Skeletal muscle satellite cell (primary cell): ENCODE results near the gene RTN4RL1.

Experiments
- H3K27me3 ChIP-seq: 2 replicates; pipeline ENCODE4 v1.7.0; 2013; ENCODE audit warnings: low read length; ENCODE audit not compliant: control insufficient read depth, insufficient read depth
- H3K36me3 ChIP-seq: 2 replicates; pipeline ENCODE4 v1.7.0; 2013; ENCODE audit warnings: mild to moderate bottlenecking, control low read depth, low read length; ENCODE audit not compliant: insufficient read depth
- H3K4me1 ChIP-seq: 2 replicates; pipeline ENCODE4 v1.7.0; 2013; ENCODE audit warnings: low read length; ENCODE audit not compliant: control insufficient read depth, insufficient read depth
- H3K4me2 ChIP-seq: 2 replicates; pipeline ENCODE4 v1.7.0; 2013; ENCODE audit warnings: mild to moderate bottlenecking, low read length
- H3K4me3 ChIP-seq: 2 replicates; pipeline ENCODE4 v1.7.0; 2013; ENCODE audit warnings: low read length
- H3K9ac ChIP-seq: 2 replicates; pipeline ENCODE4 v1.7.0; 2013; ENCODE audit warnings: mild to moderate bottlenecking, low read depth, low read length, moderate library complexity
- H3K9me3 ChIP-seq: replicated peaks from 2 replicates; pipeline ENCODE4 v1.7.0; 2013; ENCODE audit warnings: mild to moderate bottlenecking, control low read depth, low read length

RTN4RL1 gene

DNA sequence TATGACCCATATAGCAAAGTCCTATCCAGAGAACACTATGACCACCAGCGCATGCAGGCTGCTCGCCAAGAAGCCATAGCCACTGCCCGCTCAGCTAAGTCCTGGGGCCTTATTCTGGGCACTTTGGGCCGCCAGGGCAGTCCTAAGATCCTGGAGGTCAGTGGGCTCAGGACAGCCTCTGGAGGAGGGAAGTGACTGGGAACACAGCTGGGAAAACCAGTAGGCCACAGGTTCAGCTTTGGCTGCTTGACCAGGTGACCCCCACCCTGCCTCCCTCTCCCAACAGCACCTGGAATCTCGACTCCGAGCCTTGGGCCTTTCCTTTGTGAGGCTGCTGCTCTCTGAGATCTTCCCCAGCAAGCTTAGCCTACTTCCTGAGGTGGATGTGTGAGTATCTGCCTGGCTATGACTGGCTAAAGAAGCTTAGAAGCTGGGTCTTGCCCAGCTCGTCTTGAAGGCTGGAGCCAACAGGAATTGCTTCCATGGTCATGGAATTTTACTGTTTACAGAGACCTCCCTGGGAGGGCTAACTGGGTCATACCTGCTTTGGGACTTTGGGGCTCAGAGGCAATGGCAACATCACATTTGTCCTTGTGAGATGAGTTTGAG, 15.2 kb upstream of the RTN4RL1 start:
- Histone ChIP-seq H3K36me3 (peaks cover 48% of the 10 kb centered on the region), H3K27me3 (no peaks in the 10 kb centered on the region), H3K9ac (no peak overlapping the region), H3K4me2 (no peak overlapping the region), H3K4me3 (no peak overlapping the region), H3K4me1 (peaks cover 26% of the 10 kb centered on the region), H3K9me3 (no peaks in the 10 kb centered on the region)

DNA sequence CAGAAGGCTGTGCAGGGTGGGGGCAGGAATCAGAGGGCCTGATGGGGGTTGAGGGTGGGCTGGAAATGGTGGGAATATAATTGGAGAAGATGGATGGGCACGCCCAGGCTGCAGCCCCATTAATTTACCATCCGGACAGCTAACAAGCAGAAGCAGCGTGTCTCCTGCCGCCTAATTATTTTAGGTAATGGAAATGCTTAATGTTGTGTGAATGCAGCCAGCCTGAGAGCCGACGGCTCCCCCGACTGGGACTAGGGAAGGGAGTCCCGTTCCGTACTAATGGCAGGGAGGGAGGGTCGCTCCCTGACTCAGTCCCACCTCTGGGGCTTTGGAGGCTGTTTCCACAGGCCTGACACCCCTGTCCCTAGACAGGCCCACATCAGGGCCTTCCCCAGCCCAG, 12.0 kb upstream of the RTN4RL1 start:
- Histone ChIP-seq H3K36me3 (peaks cover 28% of the 10 kb centered on the region), H3K9me3 (no peaks in the 10 kb centered on the region), H3K4me2 (no peak overlapping the region), H3K9ac (no peak overlapping the region), H3K4me1 (peaks cover 25% of the 10 kb centered on the region), H3K4me3 (no peak overlapping the region), H3K27me3 (no peaks in the 10 kb centered on the region)

DNA sequence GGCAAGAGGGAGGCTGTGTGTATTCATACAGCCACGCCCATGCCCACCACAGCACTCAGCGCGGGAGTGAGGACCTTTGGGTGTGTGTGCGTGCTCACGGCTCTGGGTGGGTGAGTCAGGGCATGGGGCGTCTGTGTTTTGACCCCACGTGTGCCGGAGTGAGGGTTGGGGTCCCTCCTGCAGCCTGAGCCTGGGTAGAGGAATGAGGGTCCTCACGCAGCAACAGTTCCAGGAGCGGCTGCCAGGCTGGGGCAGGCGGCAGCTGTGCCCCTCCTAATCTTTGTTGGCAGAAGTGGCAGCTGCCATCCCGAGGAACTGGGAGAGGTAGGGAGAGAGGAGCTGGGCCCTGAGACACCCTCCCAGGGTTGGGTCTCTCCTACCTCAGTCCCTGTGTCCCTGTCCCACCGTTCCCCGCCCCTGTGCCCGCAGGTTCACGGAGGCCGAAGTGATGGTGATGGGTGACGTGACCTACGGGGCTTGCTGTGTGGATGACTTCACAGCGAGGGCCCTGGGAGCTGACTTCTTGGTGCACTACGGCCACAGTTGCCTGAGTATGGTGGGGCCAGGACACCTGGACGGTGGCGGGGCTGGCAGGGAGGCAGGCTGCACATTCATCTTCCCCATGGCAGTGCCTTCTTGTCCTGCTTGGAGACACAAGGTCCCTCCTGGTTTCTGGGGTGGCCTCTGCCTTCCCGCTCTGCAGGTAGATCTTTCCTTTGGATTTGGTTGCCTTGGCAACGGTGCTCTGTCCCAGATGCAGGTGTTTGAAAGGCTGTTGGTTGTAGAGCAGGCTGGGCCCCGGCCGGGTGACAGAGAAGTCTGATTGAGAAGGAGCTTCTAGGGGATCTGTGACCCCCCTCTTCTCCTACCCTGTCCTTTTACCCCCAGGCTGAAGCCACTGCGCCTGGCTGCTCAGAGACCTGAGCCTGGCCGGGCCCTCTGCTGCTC, 10.7 kb upstream of the RTN4RL1 start:
- Histone ChIP-seq H3K9me3 (no peaks in the 10 kb centered on the region), H3K36me3 (peaks cover 28% of the 10 kb centered on the region), H3K4me1 (peaks cover 23% of the 10 kb centered on the region)

DNA sequence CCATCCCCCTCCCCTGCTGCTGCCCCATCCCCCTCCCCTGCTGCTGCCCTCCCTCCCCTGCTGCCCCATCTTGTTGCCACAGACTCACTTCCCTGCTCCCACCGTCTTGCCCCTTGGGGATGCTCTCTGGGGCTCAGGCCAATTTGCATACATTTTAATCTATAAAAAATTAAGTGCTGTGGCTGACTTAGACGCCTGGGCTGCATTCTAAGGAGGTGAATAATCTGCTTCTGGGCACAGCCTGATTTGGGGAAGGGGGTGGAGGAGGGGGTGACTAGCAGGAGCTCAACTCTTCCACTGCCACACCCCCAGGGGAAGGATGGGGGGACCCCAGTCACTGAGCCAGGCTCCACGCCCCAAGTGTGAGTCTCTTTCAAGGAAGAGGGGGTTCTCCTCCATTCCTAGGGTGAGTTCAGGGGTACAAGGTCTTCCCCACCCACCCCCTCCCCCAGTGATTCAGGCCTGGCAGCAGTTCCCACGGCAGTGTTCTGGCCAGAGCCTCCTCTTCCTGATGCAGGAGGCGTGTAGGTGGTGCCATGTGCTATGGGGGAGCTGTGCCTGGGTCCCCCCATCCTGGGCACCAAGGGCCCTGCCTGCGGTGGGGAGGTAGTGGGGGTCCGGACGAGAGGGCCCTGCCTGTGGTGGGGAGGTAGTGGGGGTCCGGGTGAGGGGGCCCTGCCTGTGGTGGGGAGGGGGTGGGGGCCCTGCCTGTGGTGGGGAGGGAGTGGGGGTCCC, 9.8 kb upstream of the RTN4RL1 start:
- Histone ChIP-seq H3K4me1 (peaks cover 24% of the 10 kb centered on the region), H3K9me3 (no peaks in the 10 kb centered on the region), H3K4me2 (peak overlapping the region; percentile 68), H3K36me3 (peaks cover 25% of the 10 kb centered on the region), H3K9ac (no peak overlapping the region), H3K27me3 (no peaks in the 10 kb centered on the region), H3K4me3 (peak overlapping the region; percentile 42)

More for the DNA sequence above, 10.7 kb upstream of the RTN4RL1 start:
- H3K4me2 ChIP-seq: no peak overlapping the region
- H3K9ac ChIP-seq: no peak overlapping the region
- no peak overlapping the region for H3K4me3 ChIP-seq
- no peaks in the 10 kb centered on the region for H3K27me3 ChIP-seq

GRCh38 chr17:2034157-2034556, 9.0 kb upstream of the RTN4RL1 start:
- Histone ChIP-seq H3K9me3 (no peaks in the 10 kb centered on the region), H3K36me3 (peaks cover 25% of the 10 kb centered on the region), H3K4me2 (no peak overlapping the region), H3K4me3 (no peak overlapping the region), H3K9ac (no peak overlapping the region), H3K27me3 (no peaks in the 10 kb centered on the region), H3K4me1 (peaks cover 28% of the 10 kb centered on the region)

DNA sequence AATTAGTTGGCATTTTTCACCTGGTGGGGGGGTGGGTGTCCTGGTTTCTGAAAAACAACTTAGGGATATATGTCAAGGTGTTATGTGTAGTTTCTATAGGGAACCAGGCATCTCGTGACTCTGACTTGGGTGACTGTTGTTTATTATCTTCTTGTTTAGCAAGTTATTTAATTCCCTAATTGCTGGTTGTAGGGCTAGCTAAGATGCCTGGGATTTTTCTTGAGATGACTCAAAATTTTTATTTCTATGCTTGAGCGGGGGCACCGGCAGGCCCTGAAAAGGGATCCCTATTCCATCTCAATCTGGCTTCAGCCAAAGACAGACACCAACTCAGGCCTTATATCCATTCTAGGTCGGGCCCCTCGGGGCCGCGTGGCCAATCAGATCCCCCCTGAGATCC, 8.0 kb upstream of the RTN4RL1 start:
- Histone ChIP-seq H3K36me3 (peaks cover 18% of the 10 kb centered on the region), H3K9ac (no peak overlapping the region), H3K9me3 (no peaks in the 10 kb centered on the region), H3K4me3 (no peak overlapping the region), H3K27me3 (no peaks in the 10 kb centered on the region), H3K4me1 (peaks cover 28% of the 10 kb centered on the region), H3K4me2 (peak overlapping the region; percentile 25)

DNA sequence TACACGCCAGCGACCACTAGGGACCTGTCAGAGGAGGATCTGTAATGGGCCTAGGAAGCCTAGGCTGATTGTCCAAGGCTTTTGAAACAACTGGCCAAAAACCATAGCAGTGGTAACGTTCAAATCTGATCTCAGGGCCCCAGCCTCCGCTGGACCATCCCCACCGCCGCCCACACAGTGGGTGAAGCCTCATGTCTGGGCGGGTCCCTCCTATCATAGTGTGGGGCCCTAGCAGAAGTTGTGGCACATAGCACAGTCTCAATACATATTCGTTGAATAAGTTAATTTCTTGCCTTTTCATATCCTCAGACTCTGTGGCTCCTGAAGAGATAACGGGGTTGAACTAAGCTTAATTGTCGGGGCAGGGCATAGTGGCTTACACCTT, 5.6 kb upstream of the RTN4RL1 start:
- H3K36me3 ChIP-seq: peaks cover 4% of the 10 kb centered on the region
- H3K4me3 ChIP-seq: peak overlapping the region; percentile 90

DNA sequence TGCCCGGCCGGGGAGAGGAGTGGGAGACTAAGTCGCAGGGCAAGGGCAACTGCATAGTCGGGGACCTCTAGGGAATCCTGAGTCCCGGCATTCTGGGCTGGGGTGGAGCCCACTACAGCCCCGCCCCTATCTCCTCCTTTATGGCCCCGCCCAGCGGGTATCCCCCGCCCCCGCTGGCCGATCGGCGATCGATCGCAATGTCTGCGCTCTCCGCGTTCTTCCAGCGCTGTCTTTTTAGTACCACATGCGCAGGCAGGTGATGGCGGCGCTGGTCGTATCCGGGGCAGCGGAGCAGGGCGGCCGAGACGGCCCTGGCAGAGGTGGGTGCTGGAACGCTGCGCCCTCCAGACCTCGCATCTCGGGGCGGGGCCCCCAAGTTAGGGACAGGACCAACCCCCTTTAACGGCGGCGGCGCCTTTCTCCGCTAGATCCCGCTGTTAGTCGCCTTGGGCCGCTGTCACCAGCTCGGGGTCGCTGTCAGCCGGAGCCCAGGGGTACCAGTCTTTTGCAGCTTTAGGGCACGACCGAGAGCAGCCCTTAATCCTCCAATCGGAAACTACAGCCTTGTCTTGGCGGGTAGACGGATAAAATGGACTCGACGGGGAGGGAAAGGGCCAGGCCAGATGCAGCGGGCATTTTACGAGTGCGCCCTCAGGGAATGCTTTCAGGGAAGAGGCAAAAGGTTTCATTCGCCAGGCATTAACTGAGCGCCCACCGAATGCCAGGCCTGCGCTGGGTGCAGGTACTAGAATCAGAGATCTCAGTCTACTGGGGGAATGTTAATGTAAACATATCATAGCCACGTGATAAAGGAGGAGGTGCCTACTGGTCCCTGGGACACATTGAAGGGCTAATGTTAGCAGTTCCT, 5.0 kb upstream of the RTN4RL1 start, which contains the start of gene DPH1:
TSS of gene DPH1 (plus strand) at position 243 of the 868 bp plus-strand sequence. CDS start at position 260, 17 bp downstream.
- no peaks in the 10 kb centered on the region for H3K36me3 ChIP-seq
- H3K9me3 ChIP-seq: no peaks in the 10 kb centered on the region
- peak within 1 kb of the TSS; percentile 88 for H3K4me2 ChIP-seq
- peaks cover 9% of the 10 kb centered on the region for H3K27me3 ChIP-seq
- H3K4me1 ChIP-seq: peaks cover 34% of the 10 kb centered on the region
- peak within 1 kb of the TSS; percentile 90 for H3K4me3 ChIP-seq
- peak within 1 kb of the TSS; percentile 87 for H3K9ac ChIP-seq

More for the DNA sequence above, 5.6 kb upstream of the RTN4RL1 start:
- Histone ChIP-seq H3K4me1 (peaks cover 30% of the 10 kb centered on the region), H3K4me2 (peak overlapping the region; percentile 88), H3K27me3 (peaks cover 4% of the 10 kb centered on the region), H3K9me3 (no peaks in the 10 kb centered on the region), H3K9ac (peak overlapping the region; percentile 87)

DNA sequence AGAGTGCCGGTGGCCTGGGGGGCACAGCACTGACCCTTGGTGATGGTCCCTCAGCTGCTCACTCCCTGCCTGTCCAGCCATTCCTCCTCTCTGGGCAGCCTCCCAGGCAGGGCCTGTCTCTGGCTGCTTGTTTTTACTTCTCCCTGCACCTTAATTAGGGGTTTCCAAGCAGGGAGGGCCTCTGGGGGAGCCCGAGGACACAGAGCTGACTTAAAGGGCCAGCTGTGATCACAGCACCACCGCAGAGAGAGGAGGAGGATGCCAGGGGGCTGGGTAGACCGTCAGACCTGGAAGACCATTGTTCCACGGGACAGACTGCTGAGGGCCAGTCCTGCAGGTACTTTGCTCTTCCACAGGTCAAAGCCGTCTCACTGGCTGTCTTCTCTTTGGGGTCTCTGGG, 3.6 kb upstream of the RTN4RL1 start:
- no peak overlapping the region for H3K4me2 ChIP-seq
- no peaks in the 10 kb centered on the region for H3K9me3 ChIP-seq
- H3K9ac ChIP-seq: no peak overlapping the region
- H3K27me3 ChIP-seq: peaks cover 23% of the 10 kb centered on the region
- peaks cover 37% of the 10 kb centered on the region for H3K4me1 ChIP-seq
- H3K36me3 ChIP-seq: no peaks in the 10 kb centered on the region
- no peak overlapping the region for H3K4me3 ChIP-seq

GRCh38 chr17:2028234-2028614, 3.1 kb upstream of the RTN4RL1 start:
- Histone ChIP-seq H3K4me1 (peaks cover 32% of the 10 kb centered on the region), H3K4me3 (no peak overlapping the region), H3K27me3 (peaks cover 27% of the 10 kb centered on the region), H3K9me3 (no peaks in the 10 kb centered on the region), H3K4me2 (no peak overlapping the region), H3K36me3 (no peaks in the 10 kb centered on the region), H3K9ac (no peak overlapping the region)
